ENCODE measurements around the gene LSS. TPM values are rescaled to one million over a fixed set of nuclear protein-coding genes. Genes with fewer than 3 reads are reported as not detected.

LSS gene
- total RNA-seq, 1 donor from 2014 or later, result 103 TPM

DNA sequence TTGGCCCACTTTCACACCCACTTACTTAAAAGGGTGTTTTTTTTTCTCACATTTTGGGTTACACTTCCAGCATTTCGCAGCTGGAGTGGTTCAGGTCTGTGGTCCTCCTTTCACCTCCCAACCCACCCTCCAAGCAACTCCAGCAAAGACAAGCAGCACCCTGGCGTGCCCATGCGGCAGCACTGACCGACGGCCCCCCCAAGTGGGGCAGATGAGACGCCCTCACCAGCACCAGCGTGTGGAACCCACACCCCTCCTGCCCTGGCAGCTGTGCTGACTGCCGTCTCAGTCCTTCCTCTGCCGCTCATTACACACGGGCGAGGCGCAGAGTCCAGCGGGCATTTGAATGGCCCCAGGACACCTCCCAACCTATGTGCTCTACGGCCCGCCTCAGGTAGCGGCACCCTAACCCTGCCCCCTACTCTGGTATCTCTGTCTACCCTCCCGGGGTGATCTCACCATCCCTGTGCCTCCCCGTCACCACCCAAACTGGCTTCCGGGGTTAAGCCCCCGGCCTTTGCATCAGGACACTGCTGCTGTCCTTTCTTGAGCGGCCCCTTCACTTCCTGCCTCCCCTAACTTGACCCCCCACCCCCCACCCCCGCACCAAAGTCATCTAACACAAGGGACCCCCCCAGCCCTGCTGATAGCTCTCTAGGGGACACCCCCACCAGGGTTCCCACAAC is 10.9 kb downstream of the LSS start:
- H3K4me3 ChIP-seq, result no peak overlapping the region
- no peak overlapping the region for H3K27ac ChIP-seq
- H3K4me1 ChIP-seq, result no peaks in the 10 kb centered on the region
- intact Hi-C loops (cut with DNase I), result no loop called here
- DNase-seq (ENCODE audit: extremely low spot score in 2 of 2), result no peak
- TF ChIP-seq, protein P1, sequence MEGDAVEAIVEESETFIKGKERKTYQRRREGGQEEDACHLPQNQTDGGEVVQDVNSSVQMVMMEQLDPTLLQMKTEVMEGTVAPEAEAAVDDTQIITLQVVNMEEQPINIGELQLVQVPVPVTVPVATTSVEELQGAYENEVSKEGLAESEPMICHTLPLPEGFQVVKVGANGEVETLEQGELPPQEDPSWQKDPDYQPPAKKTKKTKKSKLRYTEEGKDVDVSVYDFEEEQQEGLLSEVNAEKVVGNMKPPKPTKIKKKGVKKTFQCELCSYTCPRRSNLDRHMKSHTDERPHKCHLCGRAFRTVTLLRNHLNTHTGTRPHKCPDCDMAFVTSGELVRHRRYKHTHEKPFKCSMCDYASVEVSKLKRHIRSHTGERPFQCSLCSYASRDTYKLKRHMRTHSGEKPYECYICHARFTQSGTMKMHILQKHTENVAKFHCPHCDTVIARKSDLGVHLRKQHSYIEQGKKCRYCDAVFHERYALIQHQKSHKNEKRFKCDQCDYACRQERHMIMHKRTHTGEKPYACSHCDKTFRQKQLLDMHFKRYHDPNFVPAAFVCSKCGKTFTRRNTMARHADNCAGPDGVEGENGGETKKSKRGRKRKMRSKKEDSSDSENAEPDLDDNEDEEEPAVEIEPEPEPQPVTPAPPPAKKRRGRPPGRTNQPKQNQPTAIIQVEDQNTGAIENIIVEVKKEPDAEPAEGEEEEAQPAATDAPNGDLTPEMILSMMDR (IDR thresholded peaks at IDR 0.05), result no peak
- TF ChIP-seq POLR2AphosphoS5 (IDR thresholded peaks at IDR 0.05; ENCODE audit: insufficient read depth in 1 of 2, low read depth in 1 of 2) (no peak), POLR2A (IDR thresholded peaks at IDR 0.05) (no peak)
- no peaks in the 10 kb centered on the region for H3K9me3 ChIP-seq
- H3K27me3 ChIP-seq, result no peaks in the 10 kb centered on the region
- H3K36me3 ChIP-seq, result peaks cover 0 to 43% of the 10 kb centered on the region in 2 donors

DNA sequence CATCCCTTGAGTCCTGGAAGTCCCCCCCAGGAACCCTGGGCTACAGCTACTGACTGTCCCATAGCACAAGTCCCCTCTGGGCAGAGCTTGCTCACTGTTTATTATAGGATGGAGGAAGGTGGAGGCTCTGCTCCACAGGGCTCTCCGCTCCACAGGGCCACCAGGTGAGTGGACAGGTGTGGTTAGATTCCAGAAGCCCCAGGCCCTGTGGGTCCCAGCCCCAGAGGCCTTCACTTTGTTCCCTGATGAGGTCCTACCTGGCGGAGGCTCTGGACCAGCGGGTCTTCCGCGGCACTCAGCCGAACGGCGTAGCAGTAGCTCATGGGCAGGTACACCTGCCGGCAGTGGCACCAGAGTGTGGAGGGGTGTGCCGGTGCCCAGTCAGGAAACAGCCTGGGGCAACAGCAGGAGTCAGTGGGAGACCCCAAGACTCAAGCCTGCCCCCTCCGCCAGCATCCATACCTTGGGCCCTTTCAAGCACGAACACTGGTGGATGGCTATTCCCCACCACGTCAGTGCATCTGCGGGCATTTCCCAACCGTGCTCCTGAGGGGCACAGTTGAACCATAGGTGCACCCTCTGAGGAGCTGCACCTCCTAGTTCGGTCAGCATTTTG is 12.3 kb downstream of the LSS start:
- Histone ChIP-seq H3K27ac (no peak overlapping the region), H3K4me1 (no peaks in the 10 kb centered on the region), H3K27me3 (no peaks in the 10 kb centered on the region), H3K4me3 (no peak overlapping the region), H3K36me3 (peaks cover 0 to 50% of the 10 kb centered on the region in 2 donors), H3K9me3 (no peaks in the 10 kb centered on the region)
- no peak for TF ChIP-seq POLR2A (IDR thresholded peaks at IDR 0.05)
- TF ChIP-seq, protein P1 (IDR thresholded peaks at IDR 0.05), result no peak
- no peak for TF ChIP-seq POLR2AphosphoS5 (IDR thresholded peaks at IDR 0.05; ENCODE audit: insufficient read depth in 1 of 2, low read depth in 1 of 2)
- no peak for DNase-seq (ENCODE audit: extremely low spot score in 2 of 2)
- intact Hi-C loops (cut with DNase I), result no loop called here

GRCh38 chr21:46215436-46216131 is 13.0 kb downstream of the LSS start:
- intact Hi-C loops (cut with DNase I), result no loop called here
- no peaks in the 10 kb centered on the region for H3K4me1 ChIP-seq
- no peaks in the 10 kb centered on the region for H3K9me3 ChIP-seq
- no peak overlapping the region for H3K27ac ChIP-seq
- H3K4me3 ChIP-seq, result no peak overlapping the region
- DNase-seq (ENCODE audit: extremely low spot score in 2 of 2), result no peak
- H3K36me3 ChIP-seq, result peaks cover 0 to 49% of the 10 kb centered on the region in 2 donors
- TF ChIP-seq POLR2AphosphoS5 (IDR thresholded peaks at IDR 0.05; ENCODE audit: insufficient read depth in 1 of 2, low read depth in 1 of 2), result no peak
- no peak for TF ChIP-seq POLR2A (IDR thresholded peaks at IDR 0.05)
- TF ChIP-seq, protein P1 (IDR thresholded peaks at IDR 0.05), result no peak
- H3K27me3 ChIP-seq, result no peaks in the 10 kb centered on the region

DNA sequence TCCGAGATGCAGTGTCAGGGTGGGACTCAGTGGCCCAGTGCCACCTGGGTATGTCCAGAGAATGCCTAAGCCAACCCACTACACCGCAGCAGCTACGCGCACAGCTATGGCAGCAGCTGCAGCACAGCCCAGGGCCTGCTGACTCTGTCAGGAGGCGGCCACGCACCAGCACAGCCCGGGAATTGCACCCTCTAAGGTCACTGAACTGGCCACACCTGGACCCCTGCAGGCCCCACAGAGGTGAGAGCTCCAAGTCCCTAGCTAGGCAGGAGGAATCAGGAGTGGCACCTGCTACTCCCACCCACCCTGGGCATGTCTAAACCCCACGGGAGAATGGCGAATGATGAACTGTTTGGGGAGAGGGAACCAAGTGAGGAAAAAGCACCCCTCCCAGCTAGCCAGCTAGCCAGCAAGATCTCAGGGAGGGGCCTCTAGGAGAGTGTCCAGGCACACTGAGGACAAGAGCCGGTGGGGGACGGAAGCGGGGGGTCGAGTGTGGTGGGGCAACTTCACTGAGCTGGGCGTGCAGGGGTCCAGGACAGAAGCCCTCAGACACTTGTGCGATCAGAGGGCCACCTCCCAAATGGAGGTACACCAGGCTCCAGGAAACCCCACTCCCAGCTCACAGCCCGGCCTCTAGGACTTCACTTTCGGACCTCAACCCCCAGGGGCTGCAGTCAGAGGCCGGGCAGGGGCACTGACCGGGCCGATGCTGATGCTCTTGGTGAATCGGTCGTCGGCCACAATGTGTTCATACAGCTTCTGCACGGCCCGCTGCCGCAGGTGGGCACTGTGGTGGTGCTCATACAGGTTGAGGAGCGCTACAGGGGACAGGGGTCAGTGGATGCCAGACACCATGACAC is 13.9 kb downstream of the LSS start:
- peaks cover 0 to 58% of the 10 kb centered on the region in 2 donors for H3K36me3 ChIP-seq
- no peak for TF ChIP-seq POLR2A (IDR thresholded peaks at IDR 0.05)
- TF ChIP-seq, protein P1 (IDR thresholded peaks at IDR 0.05), result no peak
- no peak for TF ChIP-seq POLR2AphosphoS5 (IDR thresholded peaks at IDR 0.05; ENCODE audit: insufficient read depth in 1 of 2, low read depth in 1 of 2)

More for the DNA sequence above, 13.9 kb downstream of the LSS start:
- Histone ChIP-seq H3K4me3 (no peak overlapping the region), H3K27ac (no peak overlapping the region), H3K27me3 (no peaks in the 10 kb centered on the region), H3K4me1 (no peaks in the 10 kb centered on the region), H3K9me3 (no peaks in the 10 kb centered on the region)
- no peak for DNase-seq (ENCODE audit: extremely low spot score in 2 of 2)
- intact Hi-C loops (cut with DNase I), result no loop called here

Measured in vagina (tissue), 2 donors.